Stimulated activated CD8-positive, alpha-beta memory T cell treated with anti-CD3 and anti-CD28 coated beads, Interleukin-4, amount 100 ng/mL, for 48 hours (primary cell): ENCODE measurements around the gene HBP1.
"Not testable (repeated sequence)": the region's sequence is repeated elsewhere in the genome, so short reads cannot be mapped to it uniquely, and the experiment has no call there.

Source experiments
- DNase-seq: peaks from one replicate; pipeline ENCODE4 v3.0.0-alpha.2; 2020

The HBP1 gene

DNA sequence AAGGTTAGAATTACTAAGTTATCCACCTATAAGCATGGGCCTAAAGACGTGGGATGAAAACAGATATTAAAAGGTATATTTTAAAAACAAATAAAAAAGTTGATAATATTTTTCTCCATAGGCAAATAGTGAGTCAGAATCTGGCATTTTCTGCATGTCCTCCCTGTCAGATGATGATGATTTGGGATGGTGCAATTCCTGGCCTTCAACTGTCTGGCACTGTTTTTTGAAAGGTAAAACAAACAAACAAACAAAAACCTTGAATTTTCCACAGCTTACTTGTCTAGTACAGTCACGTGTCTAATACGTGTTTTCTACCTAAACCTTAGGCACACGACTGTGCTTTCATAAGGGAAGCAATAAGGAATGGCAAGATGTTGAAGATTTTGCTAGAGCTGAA is 17.4 kb downstream of the HBP1 start:
- DNase-seq = no peak

GRCh38 chr7:107187774-107188173 is 19.0 kb downstream of the HBP1 start:
- DNase-seq = no peak

- no peak for DNase-seq
These were observed 21.3 kb downstream of the HBP1 start for GRCh38 chr7:107190090-107190489.

- no peak for DNase-seq
These were observed 25.2 kb downstream of the HBP1 start for GRCh38 chr7:107194052-107194451.

- DNase-seq = no peak
These were observed 28.2 kb downstream of the HBP1 start for GRCh38 chr7:107196834-107197610.

DNA sequence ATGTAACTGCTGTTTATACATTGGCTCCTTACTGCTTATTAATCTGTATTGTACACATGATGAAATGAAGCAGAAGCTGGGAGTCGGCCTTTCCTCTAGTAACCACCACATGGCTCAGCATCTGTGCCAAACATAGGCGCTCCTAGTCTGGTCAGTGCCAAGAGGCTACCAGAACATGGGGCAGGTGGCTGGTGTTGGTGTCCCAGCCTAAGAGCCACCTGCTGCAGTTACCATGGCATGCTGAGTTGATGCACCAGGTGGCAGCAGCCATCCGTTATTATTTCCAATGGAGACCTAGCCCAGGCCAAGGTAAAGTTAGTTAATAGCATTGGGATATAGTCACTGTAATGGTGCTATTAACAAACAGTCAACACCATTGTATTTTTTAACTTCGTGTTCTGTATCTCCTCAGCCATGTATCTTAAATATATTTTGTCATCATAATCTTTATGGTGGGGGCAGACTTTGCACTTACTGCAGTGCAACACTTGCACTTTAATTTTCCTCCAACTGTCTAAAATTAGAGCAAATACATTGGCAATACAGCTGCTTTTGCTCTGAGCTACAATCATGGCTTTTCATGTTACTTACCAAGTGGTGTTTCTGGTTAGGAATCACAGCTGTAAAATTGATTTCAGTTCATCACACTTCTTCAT is 33.1 kb downstream of the HBP1 start:
- peak; percentile 35 for DNase-seq

GRCh38 chr7:107203607-107204006 is 34.8 kb downstream of the HBP1 start:
- DNase-seq = no peak

DNA sequence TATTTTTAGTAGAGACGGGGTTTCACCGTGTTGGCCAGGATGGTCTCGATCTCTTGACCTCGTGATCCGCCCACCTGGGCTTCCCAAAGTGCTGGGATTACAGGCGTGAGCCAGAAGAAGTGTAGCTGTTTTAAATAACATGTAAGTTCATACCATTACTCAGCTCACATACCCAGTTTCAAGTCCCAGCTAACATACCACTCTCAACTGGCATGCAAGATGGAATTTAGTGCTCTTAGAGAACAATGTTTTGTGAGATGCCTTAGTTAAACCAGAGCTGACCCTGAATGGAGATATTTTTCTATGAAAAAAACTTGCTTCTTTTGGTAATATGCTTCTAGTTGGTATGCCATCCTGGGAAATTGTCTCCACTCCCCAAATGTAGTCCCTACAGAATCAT is 37.3 kb downstream of the HBP1 start:
- no peak for DNase-seq

DNA sequence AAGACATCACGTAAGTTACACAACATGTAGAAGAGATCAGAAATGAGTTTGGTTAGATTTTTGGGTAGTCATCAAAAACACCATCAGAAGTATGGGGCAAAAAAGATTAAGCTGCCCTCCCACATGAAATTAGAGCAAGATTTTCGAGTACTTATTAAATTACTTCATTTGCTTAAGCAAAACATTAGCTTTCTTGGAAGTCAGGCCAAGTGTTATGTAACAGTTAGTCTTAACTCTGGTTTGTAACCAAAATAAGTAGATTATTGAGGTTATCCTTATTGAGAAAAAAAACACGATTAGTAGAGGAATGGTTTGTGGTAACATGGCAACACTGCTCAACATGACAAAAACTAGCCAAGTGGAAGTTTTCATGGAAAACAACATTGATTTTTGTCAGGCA is 37.9 kb downstream of the HBP1 start:
- DNase-seq = no peak

DNA sequence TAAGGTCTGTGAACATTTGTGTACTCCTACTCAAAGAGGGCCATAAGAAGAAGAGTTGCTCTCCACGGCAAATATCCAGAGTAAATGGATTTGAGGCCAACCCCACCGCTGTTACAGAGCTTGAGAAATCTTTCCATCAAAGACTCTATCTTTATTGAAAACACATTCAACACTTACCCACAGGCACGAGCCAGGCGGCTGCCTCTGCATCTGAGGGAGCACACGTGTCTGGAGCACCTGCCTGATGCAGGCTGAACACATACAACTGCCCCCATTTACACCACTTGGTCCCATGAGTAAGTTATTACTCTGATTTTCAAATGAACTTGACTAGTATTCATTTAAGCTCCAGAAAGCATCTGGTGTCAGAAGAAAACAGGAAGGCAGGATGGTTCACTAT is 38.7 kb downstream of the HBP1 start:
- no peak for DNase-seq

DNA sequence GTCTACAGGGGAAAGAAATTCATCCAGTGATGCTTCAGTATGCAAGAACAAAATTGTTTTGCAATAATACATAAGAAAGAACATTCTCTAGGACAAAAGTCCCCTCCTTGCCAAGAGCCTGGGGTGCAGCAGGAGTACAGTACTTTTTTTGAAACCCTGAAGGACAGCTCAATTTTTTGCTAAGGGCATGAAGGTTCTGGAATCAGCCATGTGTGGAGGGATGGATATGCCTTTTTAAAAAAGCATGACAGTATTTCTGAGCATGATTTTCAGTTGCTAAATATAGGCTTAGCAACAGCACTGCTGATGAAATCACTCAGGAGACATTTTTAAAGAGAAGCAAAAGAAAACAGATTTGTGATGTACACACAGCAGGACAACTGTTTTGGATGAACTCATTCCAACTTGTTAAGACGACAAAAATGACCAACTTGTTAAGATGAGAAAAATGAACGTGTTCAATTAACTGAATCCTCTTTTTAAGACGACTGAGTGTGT is 39.3 kb downstream of the HBP1 start:
- DNase-seq = no peak

- no peak for DNase-seq
These were observed 39.8 kb downstream of the HBP1 start for GRCh38 chr7:107208563-107208962.

GRCh38 chr7:107209565-107209964 is 40.8 kb downstream of the HBP1 start:
- DNase-seq = no peak

- no peak for DNase-seq
These were observed 41.6 kb downstream of the HBP1 start for GRCh38 chr7:107210400-107210799.

DNA sequence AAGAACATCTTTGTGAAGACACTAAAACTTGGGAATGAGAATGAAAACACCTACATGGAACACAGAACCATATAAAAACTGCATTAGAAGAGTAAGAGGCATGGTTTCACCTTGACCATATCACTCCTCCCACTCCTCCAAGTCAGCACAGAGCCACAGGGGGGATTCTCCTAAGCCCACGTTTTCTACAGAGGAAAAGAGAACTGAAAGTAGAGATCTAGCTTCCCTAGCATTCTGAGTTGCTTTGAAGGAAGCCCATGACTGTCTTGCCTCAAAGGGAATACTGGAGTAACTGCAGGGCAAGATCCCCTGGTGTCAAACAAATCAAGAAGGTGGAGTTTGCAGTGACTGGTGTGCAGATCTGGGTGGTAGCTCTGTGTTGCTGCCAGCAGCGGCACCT is 43.9 kb downstream of the HBP1 start:
- no peak for DNase-seq

- no peak for DNase-seq
These were observed 44.5 kb downstream of the HBP1 start for GRCh38 chr7:107213193-107213788.

- DNase-seq = no peak
These were observed 45.1 kb downstream of the HBP1 start for GRCh38 chr7:107213945-107214344.

DNA sequence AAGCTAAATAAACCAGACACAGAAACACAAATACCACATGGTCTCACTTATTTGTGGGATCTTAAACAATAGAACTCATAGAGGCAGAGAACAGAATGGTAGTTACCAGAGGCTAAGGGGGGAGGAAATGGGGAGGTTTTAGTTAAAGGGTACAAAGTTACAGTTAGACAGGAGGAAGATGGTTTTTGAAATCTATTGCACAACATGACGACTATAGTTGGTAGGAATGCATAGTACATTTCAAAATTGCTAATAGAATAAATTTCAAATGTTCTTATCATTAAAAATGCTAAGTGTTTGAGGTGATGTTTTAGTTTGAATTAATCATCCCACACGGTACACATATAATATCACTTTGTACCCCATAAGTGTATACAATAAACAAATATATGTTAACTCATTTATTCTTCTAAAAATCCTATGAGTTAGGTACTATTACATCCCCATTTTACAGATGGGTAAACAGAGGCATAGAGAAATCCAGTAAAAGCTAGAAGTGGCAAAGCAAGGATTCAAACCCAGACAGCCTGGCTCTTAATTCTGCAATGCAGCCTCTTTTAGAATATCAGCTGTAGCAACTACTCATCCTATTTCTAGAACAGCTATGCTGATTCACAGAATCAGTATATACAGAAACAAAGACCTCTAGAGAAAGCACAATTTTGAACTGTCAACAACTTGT is 50.9 kb downstream of the HBP1 start:
- no peak for DNase-seq

DNA sequence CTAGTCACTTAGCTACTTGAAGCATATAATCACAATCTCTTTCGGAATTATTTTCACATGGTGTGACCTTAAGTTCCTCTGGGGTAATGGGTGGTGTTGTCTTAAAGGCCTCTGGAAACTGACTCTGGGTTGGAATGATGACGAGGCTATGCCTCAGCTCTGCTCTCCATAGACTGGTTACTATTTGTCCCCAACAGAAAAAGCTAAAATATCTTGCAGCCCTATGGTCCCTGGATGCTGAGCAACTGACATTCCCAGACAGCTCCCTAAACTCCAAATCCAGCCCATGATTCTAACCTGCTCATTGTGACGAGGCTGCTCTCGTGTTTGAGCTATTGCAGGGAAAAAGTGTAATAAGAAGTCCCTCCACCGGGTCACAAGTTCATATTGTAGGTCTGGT is 51.6 kb downstream of the HBP1 start:
- DNase-seq = no peak

DNA sequence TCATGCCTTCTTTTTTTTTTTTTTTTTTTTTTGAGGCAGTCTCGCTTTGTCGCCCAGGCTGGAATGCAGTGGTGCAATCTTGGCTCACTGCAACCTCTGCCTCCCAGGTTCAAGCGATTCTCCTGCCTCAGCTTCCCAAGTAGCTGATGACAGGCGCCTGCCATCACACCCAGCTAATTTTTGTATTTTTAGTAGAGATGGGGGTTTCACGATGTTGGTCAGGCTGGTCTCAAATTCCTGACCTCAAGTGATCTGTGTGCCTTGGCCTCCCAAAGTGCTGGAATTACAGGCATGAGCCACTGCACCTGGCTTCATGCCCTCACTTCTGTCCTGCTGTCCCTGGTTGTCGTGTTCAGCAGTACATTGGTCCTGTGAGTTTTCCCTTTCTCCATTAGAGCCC is 52.0 kb downstream of the HBP1 start:
- not testable (repeated sequence) for DNase-seq

DNA sequence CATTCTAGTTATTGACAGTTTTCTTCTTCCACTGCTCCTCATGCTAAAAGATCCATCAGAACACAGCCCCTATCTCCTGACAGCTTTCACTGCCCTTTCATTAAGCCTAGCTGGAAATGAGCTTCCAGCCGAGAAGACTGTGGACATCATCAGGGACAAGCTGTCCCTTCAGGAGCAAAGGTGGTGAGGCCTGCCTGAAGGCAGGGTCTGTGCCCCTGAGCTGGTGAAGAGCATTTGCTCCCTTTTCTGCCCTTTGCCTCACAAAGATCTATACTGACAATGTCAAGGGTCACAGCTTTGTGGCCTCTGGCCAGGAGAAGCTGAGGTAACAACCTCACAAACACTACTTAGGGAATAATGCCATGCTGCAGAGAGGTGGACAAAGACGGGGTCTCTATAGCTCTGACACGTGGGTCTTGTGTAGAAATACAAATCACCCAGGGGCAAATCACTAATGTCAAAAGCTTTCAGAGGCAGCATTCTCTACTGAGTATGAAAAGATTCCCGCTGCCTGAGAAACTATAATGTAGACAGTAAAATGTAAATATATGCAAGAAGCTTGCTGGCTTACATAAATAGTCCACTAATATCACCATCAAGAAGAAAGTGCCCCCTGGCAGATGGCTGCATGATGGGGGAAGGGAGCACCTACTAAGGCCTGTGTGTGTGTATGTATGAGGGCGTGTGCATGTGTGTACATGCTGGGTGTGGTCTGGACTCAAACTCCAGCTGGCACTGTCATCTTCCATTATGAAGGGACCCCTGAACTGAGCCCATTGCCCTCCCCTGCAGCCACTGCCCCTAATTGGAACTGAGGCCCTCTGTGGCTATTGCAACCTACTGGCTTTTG is 55.8 kb downstream of the HBP1 start:
- DNase-seq = no peak

DNA sequence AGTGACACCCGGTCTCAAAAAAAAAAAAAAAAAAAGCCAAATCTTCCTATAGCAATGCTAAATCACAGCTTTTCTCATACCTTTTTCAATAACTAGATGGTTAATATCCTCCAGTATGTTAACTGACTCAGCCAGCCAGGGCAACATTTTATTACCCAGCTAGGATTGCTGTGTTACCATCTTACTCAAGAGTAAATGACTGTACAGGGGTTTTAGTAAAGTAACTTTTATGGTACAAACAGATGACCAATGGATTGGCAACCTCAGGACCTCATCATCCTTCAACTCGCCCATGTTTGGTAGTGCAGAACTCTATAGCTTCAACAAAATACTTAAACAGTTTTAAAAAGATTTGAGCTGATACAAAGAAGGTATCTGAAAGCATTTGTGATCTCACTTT is 59.5 kb downstream of the HBP1 start:
- no peak for DNase-seq

DNA sequence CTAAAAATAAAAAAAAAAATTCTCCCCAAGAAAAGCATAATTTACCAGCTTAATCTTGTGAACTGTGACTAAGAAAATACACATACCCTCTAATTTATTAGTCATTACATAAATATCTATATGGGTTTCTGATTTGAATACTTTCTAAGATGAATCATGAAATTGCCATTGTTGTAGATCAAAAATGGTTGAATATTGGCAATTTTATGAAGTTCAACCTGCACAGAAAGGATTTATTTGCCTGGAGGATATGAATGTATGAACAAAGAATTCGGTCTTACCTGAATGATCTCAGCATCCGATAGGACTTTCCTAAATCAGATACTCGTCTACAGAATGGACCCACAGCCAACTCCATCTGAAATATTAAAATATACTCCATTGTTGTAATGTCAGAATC is 61.5 kb downstream of the HBP1 start:
- no peak for DNase-seq
